Osteoblast (primary cell): ENCODE data around the gene NRIP1. TPM values are rescaled to one million over a fixed set of nuclear protein-coding genes. Genes with fewer than 3 reads are reported as not detected.
A peak's percentile ranks its signal among the peaks of the same experiment; 100 is the strongest.

Experiments used
- DNase-seq: peaks from one replicate; pipeline ENCODE4 v3.0.0; 2011; ENCODE audit warnings: low spot score, mixed read lengths; ENCODE audit not compliant: insufficient read length; ENCODE audit errors: missing footprints
- H2AFZ ChIP-seq: 2 replicates; pipeline ENCODE4 v1.6.0; 2011; ENCODE audit warnings: mild to moderate bottlenecking, low read length
- H3K27ac ChIP-seq: 2 replicates; pipeline ENCODE4 v1.5.1; 2011; ENCODE audit warnings: mild to moderate bottlenecking, low read depth, low read length, moderate library complexity
- H3K27me3 ChIP-seq: 2 replicates; pipeline ENCODE4 v1.6.0; 2012; ENCODE audit warnings: mild to moderate bottlenecking, control low read depth, inconsistent platforms, low read length, moderate library complexity; ENCODE audit not compliant: insufficient read depth
- H3K36me3 ChIP-seq: 2 replicates; pipeline ENCODE4 v1.5.1; 2011; ENCODE audit warnings: mild to moderate bottlenecking, low read length, control low read depth, moderate library complexity; ENCODE audit not compliant: insufficient read depth
- H3K4me1 ChIP-seq: 2 replicates; pipeline ENCODE4 v1.5.1; 2011; ENCODE audit warnings: mild to moderate bottlenecking, low read length, control low read depth, moderate library complexity; ENCODE audit not compliant: insufficient read depth
- H3K4me2 ChIP-seq: 2 replicates; pipeline ENCODE4 v1.6.0; 2011; ENCODE audit warnings: mild to moderate bottlenecking, low read length; ENCODE audit not compliant: insufficient read depth
- H3K4me3 ChIP-seq: fragments of 200-600 bp; sonication (generic); 3 replicates; pipeline ENCODE4 v1.5.1; 2012; ENCODE audit warnings: mild to moderate bottlenecking, low read length, inconsistent platforms; ENCODE audit not compliant: insufficient read depth
- H3K79me2 ChIP-seq: 2 replicates; pipeline ENCODE4 v1.6.0; 2012; ENCODE audit warnings: mild to moderate bottlenecking, low read length, control low read depth, inconsistent platforms; ENCODE audit not compliant: insufficient read depth
- H3K9me3 ChIP-seq: 2 replicates; pipeline ENCODE4 v1.5.1; 2011; ENCODE audit warnings: low read depth, low read length, control low read depth
- H4K20me1 ChIP-seq: 2 replicates; pipeline ENCODE4 v1.6.0; 2012; ENCODE audit warnings: mild to moderate bottlenecking, low read length, control low read depth; ENCODE audit not compliant: insufficient read depth
- total RNA-seq: library from RNA; depleted of rRNA; stranded (reverse); fragments of >200 nt; gene quantifications from 2 replicates; pipeline ENCODE4 v1.2.3, GENCODE V29; 2012
- TF ChIP-seq, protein P1 (sequence below): IDR thresholded peaks from 2 replicates; pipeline ENCODE4 v1.5.1; 2011; ENCODE audit warnings: mild to moderate bottlenecking, low read depth, low read length, moderate library complexity; ENCODE audit errors: extremely low read depth

NRIP1 gene
- total RNA-seq, 1 donor: 32.6 TPM

DNA sequence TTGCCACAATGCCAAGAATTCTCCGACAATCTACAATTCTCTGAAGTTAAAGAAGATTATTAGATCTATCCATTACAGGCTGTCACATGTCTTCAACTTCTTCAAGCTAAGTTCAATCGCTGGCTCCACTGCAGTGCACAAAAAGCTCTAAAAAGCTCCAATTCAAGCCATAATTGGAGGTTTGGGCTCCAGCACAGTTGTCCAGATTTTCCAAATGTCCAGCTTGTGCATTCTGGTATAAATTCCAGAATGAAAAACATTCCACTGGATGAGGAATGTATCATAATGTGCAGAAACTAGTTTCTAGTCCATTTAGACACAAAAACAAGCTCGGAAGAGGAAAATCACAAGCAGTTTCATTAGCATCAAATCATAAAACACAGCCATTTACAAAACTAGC lies 138.6 kb downstream of the NRIP1 start:
- Histone ChIP-seq H3K4me1 (peaks cover 22% of the 10 kb centered on the region), H3K27ac (no peak overlapping the region), H3K27me3 (no peaks in the 10 kb centered on the region), H3K36me3 (no peaks in the 10 kb centered on the region), H4K20me1 (no peaks in the 10 kb centered on the region), H2AFZ (peak overlapping the region; percentile 27), H3K4me2 (peak overlapping the region; percentile 6), H3K79me2 (no peaks in the 10 kb centered on the region), H3K9me3 (no peaks in the 10 kb centered on the region), H3K4me3 (no peak overlapping the region)
- TF ChIP-seq, protein P1, sequence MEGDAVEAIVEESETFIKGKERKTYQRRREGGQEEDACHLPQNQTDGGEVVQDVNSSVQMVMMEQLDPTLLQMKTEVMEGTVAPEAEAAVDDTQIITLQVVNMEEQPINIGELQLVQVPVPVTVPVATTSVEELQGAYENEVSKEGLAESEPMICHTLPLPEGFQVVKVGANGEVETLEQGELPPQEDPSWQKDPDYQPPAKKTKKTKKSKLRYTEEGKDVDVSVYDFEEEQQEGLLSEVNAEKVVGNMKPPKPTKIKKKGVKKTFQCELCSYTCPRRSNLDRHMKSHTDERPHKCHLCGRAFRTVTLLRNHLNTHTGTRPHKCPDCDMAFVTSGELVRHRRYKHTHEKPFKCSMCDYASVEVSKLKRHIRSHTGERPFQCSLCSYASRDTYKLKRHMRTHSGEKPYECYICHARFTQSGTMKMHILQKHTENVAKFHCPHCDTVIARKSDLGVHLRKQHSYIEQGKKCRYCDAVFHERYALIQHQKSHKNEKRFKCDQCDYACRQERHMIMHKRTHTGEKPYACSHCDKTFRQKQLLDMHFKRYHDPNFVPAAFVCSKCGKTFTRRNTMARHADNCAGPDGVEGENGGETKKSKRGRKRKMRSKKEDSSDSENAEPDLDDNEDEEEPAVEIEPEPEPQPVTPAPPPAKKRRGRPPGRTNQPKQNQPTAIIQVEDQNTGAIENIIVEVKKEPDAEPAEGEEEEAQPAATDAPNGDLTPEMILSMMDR: no peak
- DNase-seq: peak; percentile 23

DNA sequence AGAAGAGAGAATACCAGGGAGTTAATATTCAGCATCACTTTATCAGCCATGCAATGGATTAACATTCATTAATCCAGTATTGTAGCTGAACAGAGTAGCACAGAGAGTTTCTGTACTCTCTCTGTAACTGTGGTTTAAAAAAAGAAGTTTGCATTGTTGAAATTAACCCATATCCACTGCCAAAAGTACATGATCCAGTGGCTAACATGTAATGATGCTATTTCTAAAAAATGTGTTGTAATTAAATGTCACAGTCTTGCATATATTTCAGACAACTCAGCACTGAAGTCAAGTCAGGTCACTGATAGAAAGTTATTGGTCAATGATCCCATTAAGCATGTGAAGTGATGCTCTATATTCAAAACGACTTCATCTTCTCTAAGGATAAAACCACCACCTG lies 141.3 kb downstream of the NRIP1 start:
- Histone ChIP-seq H3K4me3 (no peak overlapping the region), H3K9me3 (no peaks in the 10 kb centered on the region), H3K27me3 (no peaks in the 10 kb centered on the region), H3K79me2 (no peaks in the 10 kb centered on the region), H4K20me1 (no peaks in the 10 kb centered on the region), H2AFZ (no peak overlapping the region), H3K36me3 (no peaks in the 10 kb centered on the region), H3K27ac (no peak overlapping the region), H3K4me1 (peaks cover 22% of the 10 kb centered on the region), H3K4me2 (no peak overlapping the region)
- DNase-seq: peak; percentile 81
- TF ChIP-seq, protein P1: no peak

DNA sequence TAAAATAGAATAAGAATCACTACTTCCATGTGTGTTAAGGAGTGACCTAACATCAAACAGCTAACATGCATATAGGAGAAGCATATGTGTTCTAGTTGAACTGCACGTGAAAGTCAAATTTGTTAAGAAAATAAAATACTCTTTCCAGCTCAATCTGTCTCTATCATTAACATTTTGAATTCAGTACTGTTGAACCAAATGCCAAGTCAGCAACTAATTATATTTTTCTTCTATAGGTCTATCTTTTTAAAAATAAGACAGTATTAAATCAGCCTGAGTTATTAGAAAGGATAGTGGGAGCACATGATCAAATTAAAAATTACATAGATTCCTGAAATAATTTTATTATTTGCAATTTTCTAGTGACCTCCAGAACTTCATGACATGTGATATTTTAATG lies 141.8 kb downstream of the NRIP1 start:
- TF ChIP-seq, protein P1: no peak
- H2AFZ ChIP-seq: no peak overlapping the region
- H3K4me3 ChIP-seq: no peak overlapping the region
- peaks cover 22% of the 10 kb centered on the region for H3K4me1 ChIP-seq
- DNase-seq: no peak
- no peaks in the 10 kb centered on the region for H3K9me3 ChIP-seq
- no peaks in the 10 kb centered on the region for H3K79me2 ChIP-seq
- H3K36me3 ChIP-seq: no peaks in the 10 kb centered on the region
- no peak overlapping the region for H3K4me2 ChIP-seq
- no peaks in the 10 kb centered on the region for H4K20me1 ChIP-seq
- no peaks in the 10 kb centered on the region for H3K27me3 ChIP-seq
- H3K27ac ChIP-seq: no peak overlapping the region

DNA sequence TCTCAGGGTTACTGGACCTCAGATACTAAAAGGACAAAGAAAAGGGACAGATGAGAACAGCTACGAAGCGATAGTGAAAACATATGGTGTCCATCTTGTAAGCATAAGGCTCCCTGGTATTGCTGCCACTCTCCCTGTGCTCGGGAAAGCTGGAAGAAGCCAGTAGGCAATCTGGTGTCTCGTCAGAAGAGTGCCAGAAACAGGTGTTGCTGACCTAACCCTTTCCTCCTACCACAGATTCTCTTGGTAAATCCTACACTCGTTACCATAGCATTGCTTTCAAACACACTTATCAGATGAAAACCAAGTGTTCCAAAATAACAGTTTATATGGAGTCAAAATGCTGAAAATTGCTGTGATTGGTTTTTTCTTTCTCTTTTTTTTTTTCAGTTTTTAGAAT lies 146.3 kb downstream of the NRIP1 start:
- Histone ChIP-seq H3K79me2 (no peaks in the 10 kb centered on the region), H3K4me3 (no peak overlapping the region), H3K27ac (no peak overlapping the region), H3K4me1 (peaks cover 9% of the 10 kb centered on the region), H3K4me2 (no peak overlapping the region), H3K9me3 (no peaks in the 10 kb centered on the region), H3K27me3 (no peaks in the 10 kb centered on the region), H2AFZ (no peak overlapping the region), H4K20me1 (no peaks in the 10 kb centered on the region), H3K36me3 (no peaks in the 10 kb centered on the region)
- no peak for DNase-seq
- TF ChIP-seq, protein P1: no peak
